ENCODE results near the gene MT1E. TPM values are rescaled to one million over a fixed set of nuclear protein-coding genes. Genes with fewer than 3 reads are reported as not detected.

Gene MT1E
- total RNA-seq, 1 experiment from 2014 or later, result 25.9 TPM

DNA sequence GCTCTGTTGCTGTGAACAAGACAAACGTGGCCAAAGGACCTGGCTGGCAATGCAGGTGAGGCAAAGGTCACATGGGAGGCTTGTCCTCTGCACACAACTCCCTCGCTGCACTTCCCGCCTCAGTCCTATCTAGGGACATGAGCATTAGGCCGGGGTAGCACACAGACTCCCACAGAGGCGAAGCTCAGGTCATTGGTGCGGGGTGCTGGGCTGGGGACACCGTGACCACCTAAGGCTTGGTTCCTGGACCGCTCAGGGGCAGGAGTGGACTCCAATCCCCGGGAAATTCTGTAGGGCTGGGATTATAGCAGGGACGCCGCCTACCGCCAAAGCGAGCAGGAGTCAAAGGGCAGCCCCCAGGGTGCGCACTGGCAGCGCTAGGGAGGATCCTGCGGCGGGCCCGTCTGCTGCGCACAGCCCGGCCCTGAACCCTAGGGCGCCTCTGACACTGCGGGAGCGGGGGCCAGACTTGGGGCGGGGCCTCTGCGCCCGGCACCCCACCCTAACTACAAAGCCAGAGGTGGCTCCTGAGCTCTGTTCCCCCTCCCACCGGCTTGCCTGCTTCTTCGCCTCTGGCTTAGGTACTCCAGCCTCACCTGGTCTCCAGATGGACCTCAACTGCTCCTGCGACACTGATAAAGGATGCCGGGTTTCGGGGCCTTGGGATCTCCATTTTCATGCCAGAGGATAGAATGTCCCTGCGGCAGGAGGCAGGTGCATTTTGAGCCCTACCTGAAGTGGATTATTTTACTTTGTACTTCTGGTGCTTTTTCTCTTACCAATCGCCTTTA lies 22.3 kb downstream of the MT1E start:
- H2BK12ac ChIP-seq (ENCODE audit: insufficient read length, low read depth, low read length), result no peak overlapping the region

More for the DNA sequence above, 22.3 kb downstream of the MT1E start:
- no peaks in the 10 kb centered on the region for H3K9me3 Mint-ChIP-seq
- Histone ChIP-seq H2BK120ac (ENCODE audit: low read depth, low read length, poor library complexity, severe bottlenecking) (no peak overlapping the region), H2AFZ (ENCODE audit: low read length) (no peak overlapping the region), H3K27ac (ENCODE audit: insufficient read length, low read depth, low read length) (no peak overlapping the region), H3K4me2 (ENCODE audit: insufficient read depth, insufficient read length, low read length) (peak overlapping the region; percentile 7), H4K91ac (ENCODE audit: insufficient read length, low read depth, low read length) (no peak overlapping the region), H3K9me3 (ENCODE audit: control insufficient read depth, low read depth, low read length) (no peaks in the 10 kb centered on the region), H3K14ac (ENCODE audit: insufficient read depth, low read length) (no peak overlapping the region), H3K23me2 (ENCODE audit: insufficient read length, low read depth, low read length, poor library complexity, severe bottlenecking) (no peaks in the 10 kb centered on the region), H3K4ac (ENCODE audit: low read depth, low read length) (no peak overlapping the region), H3K79me2 (ENCODE audit: insufficient read depth, low read length) (no peaks in the 10 kb centered on the region), H4K5ac (ENCODE audit: insufficient read length, low read depth, low read length) (no peak overlapping the region), H3K18ac (ENCODE audit: insufficient read length, low read depth, low read length) (no peak overlapping the region), H2BK15ac (ENCODE audit: low read depth, low read length) (no peak overlapping the region), H3K23ac (ENCODE audit: insufficient read length, low read depth, low read length) (no peak overlapping the region), H4K8ac (replicated peaks; ENCODE audit: insufficient read length, low read depth, low read length) (no peak overlapping the region), H3K27me3 (ENCODE audit: insufficient read depth, low read length) (peaks cover 43% of the 10 kb centered on the region; the same call in 1 of the 2 replicates), H2BK20ac (ENCODE audit: low read depth, low read length, poor library complexity, severe bottlenecking) (no peak overlapping the region), H4K20me1 (ENCODE audit: control insufficient read depth, insufficient read depth, insufficient read length) (no peaks in the 10 kb centered on the region), H3K4me1 (ENCODE audit: insufficient read depth, low read length) (no peaks in the 10 kb centered on the region), H2AK5ac (ENCODE audit: insufficient read length, low read length) (no peak overlapping the region), H3K9ac (ENCODE audit: extremely low read depth, insufficient read length, low read length) (no peak overlapping the region), H3K79me1 (ENCODE audit: insufficient read depth, low read depth, low read length, poor library complexity, severe bottlenecking) (no peaks in the 10 kb centered on the region), H3K56ac (ENCODE audit: insufficient read length, low read depth, low read length) (no peak overlapping the region), H3T11ph (ENCODE audit: low read length) (no peak overlapping the region), H2BK5ac (ENCODE audit: insufficient read length, low read length) (no peak overlapping the region)
- H3K36me3 Mint-ChIP-seq (ENCODE audit: insufficient read depth in 1 of 3, low read depth in 3 of 3), result no peaks in the 10 kb centered on the region
- H3K4me1 Mint-ChIP-seq, result peaks cover 13 to 24% of the 10 kb centered on the region in 2 experiments
- peak; percentile 37; the same call in 2 of the 3 replicates for TF ChIP-seq CTCF (conservative IDR thresholded peaks at IDR 0.05)
- H3K27me3 Mint-ChIP-seq (ENCODE audit: low read depth), result peaks cover 96% of the 10 kb centered on the region
- H3K4me3 Mint-ChIP-seq, result no peak overlapping the region; a peak in 1 of 5 replicates
- WGBS (ENCODE audit: extremely low coverage, insufficient read length, low lambda C conversion rate), result no CpG with 5 or more reads among the region's 33 CpGs
- H3K27ac Mint-ChIP-seq, result no peak overlapping the region
- peak; percentile 63 for DNase-seq

Data from H9 (cell line).